Measurements from ENCODE around the gene RNASEL.
A peak's percentile ranks its signal among the peaks of the same experiment; 100 is the strongest.

The RNASEL gene

GRCh38 chr1:182620924-182621585 lies 32.0 kb upstream of the RNASEL start:
- no peak for DNase-seq

GRCh38 chr1:182617734-182618351 lies 28.8 kb upstream of the RNASEL start:
- DNase-seq = no peak

- DNase-seq = no peak
These were observed 28.0 kb upstream of the RNASEL start for GRCh38 chr1:182617014-182617429.

GRCh38 chr1:182616130-182617013 lies 27.3 kb upstream of the RNASEL start:
- DNase-seq = peak; percentile 55

GRCh38 chr1:182615468-182616129 lies 26.5 kb upstream of the RNASEL start:
- no peak for DNase-seq

GRCh38 chr1:182614796-182615454 lies 25.9 kb upstream of the RNASEL start:
- DNase-seq = no peak

- no peak for DNase-seq
These were observed 22.7 kb upstream of the RNASEL start for GRCh38 chr1:182611787-182612186.

- no peak for DNase-seq
These were observed 22.3 kb upstream of the RNASEL start for GRCh38 chr1:182611326-182611725.

- DNase-seq = no peak
These were observed 21.6 kb upstream of the RNASEL start for GRCh38 chr1:182610606-182611194.

GRCh38 chr1:182608845-182609610 lies 20.0 kb upstream of the RNASEL start:
- DNase-seq = no peak

- DNase-seq = no peak
These were observed 19.2 kb upstream of the RNASEL start for GRCh38 chr1:182608236-182608635.

GRCh38 chr1:182607566-182607965 lies 18.5 kb upstream of the RNASEL start:
- no peak for DNase-seq

- peak; percentile 83 for DNase-seq
These were observed 15.4 kb upstream of the RNASEL start, which contains the start of gene RGS16 for GRCh38 chr1:182604175-182605164. Gene RGS16 (minus strand): TSS chr1:182604389. CDS start chr1:182604259, 130 bp downstream.

- no peak for DNase-seq
These were observed 14.7 kb upstream of the RNASEL start for GRCh38 chr1:182603646-182604174.

GRCh38 chr1:182602935-182603645 lies 14.0 kb upstream of the RNASEL start:
- DNase-seq = no peak

GRCh38 chr1:182601913-182602312 lies 12.9 kb upstream of the RNASEL start:
- DNase-seq = no peak

GRCh38 chr1:182601416-182601786 lies 12.3 kb upstream of the RNASEL start:
- peak; percentile 43 for DNase-seq

GRCh38 chr1:182600745-182601415 lies 11.8 kb upstream of the RNASEL start:
- DNase-seq = no peak

Measured in activated CD4-positive, alpha-beta T cell treated with anti-CD3 and anti-CD28 coated beads for 1 hour (primary cell).